ENCODE data around the gene PRR5.

DNA sequence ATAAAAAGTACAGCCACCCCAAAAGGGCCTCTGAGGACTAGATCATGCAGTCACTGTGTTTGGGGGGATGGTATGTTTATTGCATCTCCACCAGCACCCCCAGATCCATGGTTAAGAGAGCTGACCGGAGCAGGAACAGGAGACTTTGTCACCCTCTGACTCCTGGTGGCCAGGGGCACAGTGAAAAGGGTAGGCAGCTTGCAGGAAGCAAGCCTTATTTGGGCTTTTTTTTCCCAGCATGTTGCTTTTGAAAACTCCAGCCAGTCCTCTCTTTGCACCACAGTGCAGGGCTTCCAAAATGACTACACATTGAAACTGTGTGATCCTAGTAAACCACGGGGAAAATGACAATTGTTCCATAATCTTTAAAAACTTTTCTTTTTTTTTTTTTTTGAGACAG is 20.6 kb downstream of the PRR5 start:
- TF ChIP-seq, protein P1, sequence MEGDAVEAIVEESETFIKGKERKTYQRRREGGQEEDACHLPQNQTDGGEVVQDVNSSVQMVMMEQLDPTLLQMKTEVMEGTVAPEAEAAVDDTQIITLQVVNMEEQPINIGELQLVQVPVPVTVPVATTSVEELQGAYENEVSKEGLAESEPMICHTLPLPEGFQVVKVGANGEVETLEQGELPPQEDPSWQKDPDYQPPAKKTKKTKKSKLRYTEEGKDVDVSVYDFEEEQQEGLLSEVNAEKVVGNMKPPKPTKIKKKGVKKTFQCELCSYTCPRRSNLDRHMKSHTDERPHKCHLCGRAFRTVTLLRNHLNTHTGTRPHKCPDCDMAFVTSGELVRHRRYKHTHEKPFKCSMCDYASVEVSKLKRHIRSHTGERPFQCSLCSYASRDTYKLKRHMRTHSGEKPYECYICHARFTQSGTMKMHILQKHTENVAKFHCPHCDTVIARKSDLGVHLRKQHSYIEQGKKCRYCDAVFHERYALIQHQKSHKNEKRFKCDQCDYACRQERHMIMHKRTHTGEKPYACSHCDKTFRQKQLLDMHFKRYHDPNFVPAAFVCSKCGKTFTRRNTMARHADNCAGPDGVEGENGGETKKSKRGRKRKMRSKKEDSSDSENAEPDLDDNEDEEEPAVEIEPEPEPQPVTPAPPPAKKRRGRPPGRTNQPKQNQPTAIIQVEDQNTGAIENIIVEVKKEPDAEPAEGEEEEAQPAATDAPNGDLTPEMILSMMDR (IDR thresholded peaks at IDR 0.05 in 8 of 11, conservative IDR thresholded peaks at IDR 0.05 in 3 of 11), result no peak
- no peak for TF ChIP-seq POLR2A (IDR thresholded peaks at IDR 0.05)
